Activated CD8-positive, alpha-beta memory T cell treated with anti-CD3 and anti-CD28 coated beads, Interleukin-2, amount 10 ng/mL, durations not matched to agents 7 days and 5 days (primary cell): ENCODE measurements around the gene PDE9A. TPM values are rescaled to one million over a fixed set of nuclear protein-coding genes. Genes with fewer than 3 reads are reported as not detected.
"Not testable (repeated sequence)": the region's sequence is repeated elsewhere in the genome, so short reads cannot be mapped to it uniquely, and the experiment has no call there.

Experiments used
- ATAC-seq: fragments of 150-1000 bp; cut with Tn5 transposase; one replicate; pipeline ENCODE4 v1.10.0; 2021; ENCODE audit warnings: moderate library complexity
- CTCF ChIA-PET: fragments of 350-600 bp; sonication (Branson Sonifier 250); formaldehyde crosslinking; loops from one replicate; lab custom pipeline; 2021; ENCODE audit warnings: antibody characterized with exemption; lab: Charles Lee
- DNase-seq: peaks from one replicate; pipeline ENCODE4 v3.0.0-alpha.2; 2020
- H3K27ac Mint-ChIP-seq: one replicate; pipeline ENCODE4 v1.8.0; 2021; ENCODE audit warnings: mild to moderate bottlenecking, mixed read lengths
- H3K27me3 Mint-ChIP-seq: one replicate; pipeline ENCODE4 v1.8.0; 2021; ENCODE audit warnings: mixed read lengths
- H3K36me3 Mint-ChIP-seq: one replicate; pipeline ENCODE4 v1.8.0; 2021; ENCODE audit warnings: mild to moderate bottlenecking, mixed read lengths
- H3K4me1 Mint-ChIP-seq: one replicate; pipeline ENCODE4 v1.8.0; 2021; ENCODE audit warnings: mixed read lengths
- H3K4me3 Mint-ChIP-seq: one replicate; pipeline ENCODE4 v1.8.0; 2021; ENCODE audit warnings: mild to moderate bottlenecking, moderate library complexity, mixed read lengths
- H3K9me3 Mint-ChIP-seq: one replicate; pipeline ENCODE4 v1.8.0; 2022; ENCODE audit warnings: low read depth, mixed read lengths
- total RNA-seq, 2 experiments: library from RNA; stranded (reverse); gene quantifications; one replicate each; pipeline ENCODE4 v1.2.3, GENCODE V29; 2021

PDE9A gene
- total RNA-seq, result 1 to 10 TPM; 2.0 to 6.8 TPM

- Mint-ChIP-seq H3K4me1 (peaks cover 11% of the 10 kb centered on the region), H3K27me3 (peaks cover 52% of the 10 kb centered on the region), H3K36me3 (no peaks in the 10 kb centered on the region), H3K9me3 (no peaks in the 10 kb centered on the region), H3K4me3 (no peak within 1 kb of the TSS), H3K27ac (no peak within 1 kb of the TSS)
- no peak for DNase-seq
- CTCF ChIA-PET, result interaction anchor here (0.7 to 1.6 kb wide), 7 partner anchors 19 to 180 kb away, joined by 3 to 4 read pairs (median 3); no protein-coding TSS in a partner anchor
- ATAC-seq, result peak; percentile 60
These were observed at the start of gene PDE9A for GRCh38 chr21:42653231-42654061. TSS of gene PDE9A (plus strand) at chr21:42653621. CDS start at chr21:42653815, 194 bp downstream.

GRCh38 chr21:42607102-42607501 is 46.3 kb upstream of the PDE9A start:
- Mint-ChIP-seq H3K4me1 (peaks cover 7% of the 10 kb centered on the region), H3K4me3 (no peak overlapping the region), H3K27ac (no peak overlapping the region), H3K27me3 (peaks cover 18% of the 10 kb centered on the region), H3K9me3 (peaks cover 13% of the 10 kb centered on the region), H3K36me3 (peaks cover 2% of the 10 kb centered on the region)
- CTCF ChIA-PET, result interaction anchor here (0.7 to 1.3 kb wide), 3 partner anchors 8 to 14 kb away, joined by 3 to 4 read pairs (median 3); no protein-coding TSS in a partner anchor
- no peak for ATAC-seq
- no peak for DNase-seq

GRCh38 chr21:42607525-42608102 is 45.8 kb upstream of the PDE9A start:
- Mint-ChIP-seq H3K4me3 (no peak overlapping the region), H3K4me1 (peaks cover 7% of the 10 kb centered on the region), H3K36me3 (peaks cover 2% of the 10 kb centered on the region), H3K9me3 (peaks cover 13% of the 10 kb centered on the region), H3K27me3 (peaks cover 17% of the 10 kb centered on the region), H3K27ac (no peak overlapping the region)
- CTCF ChIA-PET, result interaction anchor here (0.7 to 1.2 kb wide), 2 partner anchors 7 to 14 kb away, joined by 3 read pairs; no protein-coding TSS in a partner anchor
- no peak for ATAC-seq
- DNase-seq, result no peak

GRCh38 chr21:42608446-42608845 is 45.0 kb upstream of the PDE9A start:
- H3K4me3 Mint-ChIP-seq, result no peak overlapping the region
- CTCF ChIA-PET, result interaction anchor here (1.2 kb wide), 1 partner anchor 15 kb away, joined by 3 read pairs; no protein-coding TSS in a partner anchor
- H3K4me1 Mint-ChIP-seq, result peaks cover 7% of the 10 kb centered on the region
- DNase-seq, result no peak
- no peak for ATAC-seq
- H3K27ac Mint-ChIP-seq, result no peak overlapping the region
- H3K27me3 Mint-ChIP-seq, result peaks cover 19% of the 10 kb centered on the region
- peaks cover 13% of the 10 kb centered on the region for H3K9me3 Mint-ChIP-seq
- H3K36me3 Mint-ChIP-seq, result peaks cover 2% of the 10 kb centered on the region

GRCh38 chr21:42609811-42610210 is 43.6 kb upstream of the PDE9A start:
- H3K4me3 Mint-ChIP-seq, result no peak overlapping the region
- H3K9me3 Mint-ChIP-seq, result peaks cover 8% of the 10 kb centered on the region
- H3K27ac Mint-ChIP-seq, result peak overlapping the region; percentile 68
- peaks cover 7% of the 10 kb centered on the region for H3K4me1 Mint-ChIP-seq
- H3K27me3 Mint-ChIP-seq, result peaks cover 11% of the 10 kb centered on the region
- peaks cover 2% of the 10 kb centered on the region for H3K36me3 Mint-ChIP-seq
- ATAC-seq, result no peak
- DNase-seq, result peak; percentile 70
- CTCF ChIA-PET, result no interaction called here

GRCh38 chr21:42611852-42612251 is 41.6 kb upstream of the PDE9A start:
- CTCF ChIA-PET, result no interaction called here
- no peak overlapping the region for H3K4me3 Mint-ChIP-seq
- H3K4me1 Mint-ChIP-seq, result peaks cover 7% of the 10 kb centered on the region
- peaks cover 11% of the 10 kb centered on the region for H3K27me3 Mint-ChIP-seq
- H3K9me3 Mint-ChIP-seq, result peaks cover 4% of the 10 kb centered on the region
- DNase-seq (no peak), ATAC-seq (no peak)
- no peak overlapping the region for H3K27ac Mint-ChIP-seq
- peaks cover 2% of the 10 kb centered on the region for H3K36me3 Mint-ChIP-seq

- peaks cover 7% of the 10 kb centered on the region for H3K4me1 Mint-ChIP-seq
- peaks cover 11% of the 10 kb centered on the region for H3K27me3 Mint-ChIP-seq
- no peak for DNase-seq
- CTCF ChIA-PET, result no interaction called here
- peaks cover 2% of the 10 kb centered on the region for H3K36me3 Mint-ChIP-seq
- H3K4me3 Mint-ChIP-seq, result no peak overlapping the region
- H3K27ac Mint-ChIP-seq, result no peak overlapping the region
- H3K9me3 Mint-ChIP-seq, result peaks cover 4% of the 10 kb centered on the region
- no peak for ATAC-seq
These were observed 41.0 kb upstream of the PDE9A start for GRCh38 chr21:42612390-42612789.

GRCh38 chr21:42613756-42614155 is 39.7 kb upstream of the PDE9A start:
- no peak for ATAC-seq
- H3K4me3 Mint-ChIP-seq, result no peak overlapping the region
- H3K36me3 Mint-ChIP-seq, result no peaks in the 10 kb centered on the region
- peaks cover 4% of the 10 kb centered on the region for H3K9me3 Mint-ChIP-seq
- peaks cover 20% of the 10 kb centered on the region for H3K27me3 Mint-ChIP-seq
- DNase-seq, result no peak
- H3K27ac Mint-ChIP-seq, result no peak overlapping the region
- CTCF ChIA-PET, result interaction anchor here (1.6 kb wide), 1 partner anchor 21 kb away, joined by 4 read pairs; no protein-coding TSS in a partner anchor
- H3K4me1 Mint-ChIP-seq, result peaks cover 7% of the 10 kb centered on the region

GRCh38 chr21:42614396-42614795 is 39.0 kb upstream of the PDE9A start:
- H3K36me3 Mint-ChIP-seq, result no peaks in the 10 kb centered on the region
- peak; percentile 65 for DNase-seq
- CTCF ChIA-PET, result interaction anchor here (0.5 to 1.6 kb wide), 2 partner anchors 7 to 22 kb away, joined by 3 to 4 read pairs; no protein-coding TSS in a partner anchor
- peak overlapping the region; percentile 62 for H3K27ac Mint-ChIP-seq
- peak overlapping the region; percentile 11 for H3K4me3 Mint-ChIP-seq
- peaks cover 4% of the 10 kb centered on the region for H3K4me1 Mint-ChIP-seq
- peaks cover 4% of the 10 kb centered on the region for H3K9me3 Mint-ChIP-seq
- ATAC-seq, result peak; percentile 34
- peaks cover 27% of the 10 kb centered on the region for H3K27me3 Mint-ChIP-seq

GRCh38 chr21:42614811-42615351 is 38.5 kb upstream of the PDE9A start:
- Mint-ChIP-seq H3K9me3 (peaks cover 4% of the 10 kb centered on the region), H3K27me3 (peaks cover 28% of the 10 kb centered on the region), H3K4me1 (peaks cover 2% of the 10 kb centered on the region), H3K27ac (no peak overlapping the region), H3K36me3 (no peaks in the 10 kb centered on the region), H3K4me3 (no peak overlapping the region)
- CTCF ChIA-PET, result interaction anchor here (0.5 to 1.6 kb wide), 2 partner anchors 8 to 22 kb away, joined by 3 to 4 read pairs; no protein-coding TSS in a partner anchor
- ATAC-seq (peak; percentile 80), DNase-seq (peak; percentile 77)

- not testable (repeated sequence) for H3K4me1 Mint-ChIP-seq, H3K27ac Mint-ChIP-seq, H3K9me3 Mint-ChIP-seq, H3K4me3 Mint-ChIP-seq, H3K36me3 Mint-ChIP-seq, ATAC-seq, DNase-seq
- CTCF ChIA-PET, result interaction anchor here (1.6 kb wide), 1 partner anchor 23 kb away, joined by 4 read pairs; no protein-coding TSS in a partner anchor
- peaks cover 30% of the 10 kb centered on the region for H3K27me3 Mint-ChIP-seq
These were observed 38.0 kb upstream of the PDE9A start for GRCh38 chr21:42615377-42615776.

- Mint-ChIP-seq H3K36me3 (no peaks in the 10 kb centered on the region), H3K4me3 (no peak overlapping the region)
- DNase-seq, result no peak
These were observed 37.5 kb upstream of the PDE9A start for GRCh38 chr21:42615924-42616323.

GRCh38 chr21:42616446-42616845 is 37.0 kb upstream of the PDE9A start:
- H3K27ac Mint-ChIP-seq, result no peak overlapping the region
- no peaks in the 10 kb centered on the region for H3K4me1 Mint-ChIP-seq
- no peak overlapping the region for H3K4me3 Mint-ChIP-seq
- peak; percentile 52 for DNase-seq
- peaks cover 2% of the 10 kb centered on the region for H3K9me3 Mint-ChIP-seq
- CTCF ChIA-PET, result interaction anchor here (0.8 to 1.7 kb wide), 3 partner anchors 9 to 37 kb away, joined by 3 to 4 read pairs (median 3); partner anchors contain the start of gene PDE9A
- H3K27me3 Mint-ChIP-seq, result peaks cover 37% of the 10 kb centered on the region
- H3K36me3 Mint-ChIP-seq, result no peaks in the 10 kb centered on the region
- ATAC-seq, result peak; percentile 26

More at GRCh38 chr21:42615924-42616323, 37.5 kb upstream of the PDE9A start:
- Mint-ChIP-seq H3K4me1 (no peaks in the 10 kb centered on the region), H3K27ac (no peak overlapping the region), H3K9me3 (peaks cover 2% of the 10 kb centered on the region), H3K27me3 (peaks cover 32% of the 10 kb centered on the region)
- ATAC-seq, result no peak
- CTCF ChIA-PET, result interaction anchor here (0.8 to 1.7 kb wide), 2 partner anchors 9 to 23 kb away, joined by 3 to 4 read pairs; no protein-coding TSS in a partner anchor
